22Rv1 (cell line): ENCODE measurements around the gene IPPK.

Source experiments
- H3K27ac ChIP-seq: fragments of 450-650 bp; 2 replicates; pipeline ENCODE4 v1.5.1; 2017
- ZFX ChIP-seq: fragments of 450-650 bp; IDR thresholded peaks from 2 replicates; pipeline ENCODE4 v1.6.1; 2017; ENCODE audit warnings: antibody characterized with exemption, borderline replicate concordance
- TF ChIP-seq, protein P1 (sequence below): fragments of 450-650 bp; IDR thresholded peaks from 2 replicates; pipeline ENCODE4 v1.5.1; 2017; ENCODE audit warnings: mild to moderate bottlenecking

Gene IPPK

DNA sequence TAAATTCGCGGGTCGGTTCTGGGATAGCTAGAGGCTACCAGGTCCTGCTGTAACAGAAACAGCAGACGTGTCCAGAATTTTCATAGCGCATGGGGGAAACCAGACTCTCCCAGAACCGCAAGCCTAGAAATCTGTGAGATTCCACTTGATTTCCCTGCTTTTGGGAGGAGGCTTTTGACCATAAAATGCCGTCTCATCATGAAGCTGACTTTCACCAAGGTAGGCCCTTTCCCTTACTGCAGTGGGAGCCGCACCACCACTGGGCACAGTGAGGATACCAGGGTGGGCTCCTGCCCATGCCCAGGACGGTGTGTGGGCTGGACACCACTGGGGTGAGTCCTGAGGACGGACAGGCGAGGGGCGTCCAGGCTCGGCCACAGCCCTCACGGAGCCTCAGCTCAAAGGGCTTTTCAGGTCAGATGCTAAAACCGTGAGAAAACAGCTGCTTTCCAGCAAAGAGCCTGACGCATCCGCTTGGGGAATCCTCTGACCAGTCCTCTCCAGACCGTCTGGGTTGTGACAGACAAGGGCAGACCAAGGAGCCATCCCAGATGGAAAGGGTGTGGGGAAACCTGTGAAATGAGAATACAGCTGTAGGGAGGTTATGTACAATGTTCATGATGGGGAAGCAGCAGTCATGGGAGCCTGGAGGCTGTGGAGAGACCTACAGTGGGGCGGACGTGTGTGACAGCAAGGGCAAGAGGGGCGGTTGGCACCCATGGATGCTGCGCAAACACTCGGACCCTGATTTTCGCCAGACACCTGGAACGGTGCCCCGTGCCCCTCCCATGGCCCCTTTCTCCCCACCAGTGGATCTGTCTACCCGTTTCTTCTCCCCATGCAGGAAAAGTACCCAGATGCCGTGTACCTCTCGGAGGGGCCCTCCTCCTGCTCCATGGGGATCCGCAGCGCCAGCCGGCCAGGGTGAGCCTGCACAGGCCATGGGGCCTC lies 59.2 kb downstream of the IPPK start:
- no peak overlapping the region for H3K27ac ChIP-seq
- no peak for TF ChIP-seq ZFX
- TF ChIP-seq, protein P1, sequence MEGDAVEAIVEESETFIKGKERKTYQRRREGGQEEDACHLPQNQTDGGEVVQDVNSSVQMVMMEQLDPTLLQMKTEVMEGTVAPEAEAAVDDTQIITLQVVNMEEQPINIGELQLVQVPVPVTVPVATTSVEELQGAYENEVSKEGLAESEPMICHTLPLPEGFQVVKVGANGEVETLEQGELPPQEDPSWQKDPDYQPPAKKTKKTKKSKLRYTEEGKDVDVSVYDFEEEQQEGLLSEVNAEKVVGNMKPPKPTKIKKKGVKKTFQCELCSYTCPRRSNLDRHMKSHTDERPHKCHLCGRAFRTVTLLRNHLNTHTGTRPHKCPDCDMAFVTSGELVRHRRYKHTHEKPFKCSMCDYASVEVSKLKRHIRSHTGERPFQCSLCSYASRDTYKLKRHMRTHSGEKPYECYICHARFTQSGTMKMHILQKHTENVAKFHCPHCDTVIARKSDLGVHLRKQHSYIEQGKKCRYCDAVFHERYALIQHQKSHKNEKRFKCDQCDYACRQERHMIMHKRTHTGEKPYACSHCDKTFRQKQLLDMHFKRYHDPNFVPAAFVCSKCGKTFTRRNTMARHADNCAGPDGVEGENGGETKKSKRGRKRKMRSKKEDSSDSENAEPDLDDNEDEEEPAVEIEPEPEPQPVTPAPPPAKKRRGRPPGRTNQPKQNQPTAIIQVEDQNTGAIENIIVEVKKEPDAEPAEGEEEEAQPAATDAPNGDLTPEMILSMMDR: no peak

DNA sequence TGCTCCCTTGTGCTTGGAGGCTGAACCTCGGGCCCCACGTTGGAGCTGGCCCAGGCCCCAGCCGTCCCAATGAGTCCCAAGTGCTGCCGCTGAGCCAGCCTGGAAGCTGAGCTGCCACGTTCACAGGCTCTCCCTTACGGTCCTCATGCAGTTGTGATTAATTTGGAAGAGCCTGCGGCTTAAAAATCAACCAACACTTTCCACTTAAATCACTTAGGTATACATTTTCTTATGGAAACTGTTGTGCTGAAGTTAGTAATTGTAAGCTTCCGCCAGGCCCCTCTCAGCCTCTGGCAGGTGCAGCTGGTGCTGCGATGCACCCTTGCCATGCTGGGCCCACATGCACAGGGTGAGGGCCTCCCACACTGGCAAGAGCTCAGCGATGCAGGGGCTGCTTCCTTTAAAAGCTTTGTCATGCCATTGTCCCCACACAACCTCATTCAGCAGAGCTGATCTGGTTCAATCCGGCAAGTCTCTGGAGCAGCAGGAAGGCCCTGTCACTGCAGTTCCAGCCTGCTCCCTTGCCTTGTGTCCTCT lies 61.0 kb downstream of the IPPK start:
- TF ChIP-seq, protein P1: no peak
- TF ChIP-seq ZFX: no peak
- H3K27ac ChIP-seq: no peak overlapping the region

GRCh38 chr9:92608241-92608908 lies 61.6 kb downstream of the IPPK start:
- no peak overlapping the region for H3K27ac ChIP-seq
- TF ChIP-seq ZFX: no peak
- TF ChIP-seq, protein P1: no peak

DNA sequence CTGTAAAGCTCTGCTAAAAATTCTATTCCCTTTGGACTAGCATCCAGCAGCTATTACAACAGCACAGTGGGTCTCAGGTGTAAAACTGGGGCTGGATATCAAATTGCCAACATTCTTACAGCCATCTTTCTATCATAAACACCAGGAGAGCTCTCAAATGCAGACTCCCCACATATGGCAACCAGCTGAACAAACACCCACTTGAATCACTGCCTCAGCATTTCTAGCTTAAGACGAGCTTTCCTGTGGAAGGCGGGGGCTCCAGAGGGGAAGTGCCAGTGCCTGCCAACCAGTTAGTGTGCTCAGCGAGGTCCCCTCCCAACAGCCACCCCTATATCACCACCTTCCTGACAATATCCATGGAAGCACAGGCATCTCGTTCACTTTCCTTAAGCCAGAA lies 62.2 kb downstream of the IPPK start:
- no peak for TF ChIP-seq ZFX
- TF ChIP-seq, protein P1: no peak
- no peak overlapping the region for H3K27ac ChIP-seq

DNA sequence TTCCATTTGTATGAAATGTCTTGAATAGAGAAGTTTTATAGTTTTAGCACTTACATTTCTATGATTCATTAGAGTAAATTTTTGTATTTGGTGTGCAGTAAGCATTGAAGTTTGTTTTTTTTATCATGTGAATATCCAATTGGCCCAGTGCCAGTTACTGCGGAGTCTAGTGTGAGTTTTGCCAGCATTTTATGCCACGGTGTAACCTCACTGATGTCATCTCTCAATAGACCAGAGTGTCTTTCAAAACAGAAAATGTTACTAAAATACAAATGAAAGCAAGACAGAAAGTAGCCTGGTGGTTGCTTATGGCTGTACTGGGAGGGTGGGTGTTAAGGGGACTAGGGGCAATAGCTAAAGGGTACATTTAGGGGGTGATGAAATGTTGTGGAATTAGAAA lies 62.8 kb downstream of the IPPK start:
- no peak overlapping the region for H3K27ac ChIP-seq
- TF ChIP-seq, protein P1: no peak
- TF ChIP-seq ZFX: no peak

DNA sequence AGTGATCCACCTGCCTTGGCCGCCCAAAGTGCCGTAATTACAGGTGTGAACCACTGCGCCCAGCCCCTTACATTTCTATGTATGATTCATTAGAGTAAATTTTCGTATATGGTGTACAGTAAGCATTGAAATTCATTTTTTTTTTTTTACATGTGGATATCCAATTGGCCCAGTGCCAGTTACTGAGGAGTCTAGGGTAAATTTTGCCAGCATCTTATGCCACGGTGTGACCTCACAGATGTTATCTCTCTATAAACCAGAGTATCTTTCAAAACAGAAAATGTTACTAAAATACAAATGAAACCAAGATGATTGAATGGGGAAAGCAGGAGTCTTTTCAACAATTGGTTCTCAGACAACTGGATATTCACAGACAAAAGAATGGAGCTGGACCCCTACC lies 64.7 kb downstream of the IPPK start:
- no peak overlapping the region for H3K27ac ChIP-seq
- TF ChIP-seq ZFX: no peak
- TF ChIP-seq, protein P1: no peak

- TF ChIP-seq, protein P1: no peak
These were observed 65.9 kb downstream of the IPPK start for GRCh38 chr9:92603990-92604389.

More at GRCh38 chr9:92603990-92604389, 65.9 kb downstream of the IPPK start:
- no peak overlapping the region for H3K27ac ChIP-seq
